SU-DHL-6 (cell line): ENCODE results near the gene SH3BP5.

Source experiments
- CTCF ChIP-seq: fragments of 200-600 bp; sonication (generic); IDR thresholded peaks from one replicate; pipeline ENCODE4 v1.5.1; 2017; ENCODE audit warnings: antibody characterized with exemption, mild to moderate bottlenecking, low read length, moderate library complexity; ENCODE audit not compliant: insufficient read depth, poor library complexity, severe bottlenecking
- EZH2phosphoT487 ChIP-seq: fragments of 200-600 bp; sonication (generic), shearing (Covaris generic); conservative IDR thresholded peaks from 2 replicates; pipeline ENCODE4 v1.6.1; 2018; ENCODE audit warnings: mild to moderate bottlenecking, antibody characterized with exemption, low read length, moderate library complexity, mixed read lengths

DNA sequence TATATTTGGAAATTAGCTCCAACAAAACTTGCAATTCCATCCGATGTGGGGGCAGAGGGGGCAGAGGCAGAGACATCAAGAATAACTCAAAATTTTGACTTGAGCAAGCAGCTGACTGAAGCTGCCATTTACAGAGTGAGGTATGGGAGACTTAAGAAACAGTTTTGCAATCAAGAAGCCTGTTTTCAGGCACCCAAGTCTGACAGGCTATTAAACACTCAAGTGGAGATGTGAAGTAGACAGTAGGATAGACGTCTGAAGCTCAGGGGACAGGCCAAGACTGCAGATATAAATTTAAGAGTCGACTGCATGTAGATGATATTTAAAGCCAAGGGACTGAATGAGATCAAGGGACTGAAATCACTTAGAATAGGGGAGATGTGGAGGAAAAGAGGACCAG is 9.9 kb upstream of the SH3BP5 start:
- TF ChIP-seq CTCF: no peak
- TF ChIP-seq EZH2phosphoT487: no peak
